Stimulated activated CD4-positive, alpha-beta T cell treated with anti-CD3 and anti-CD28 coated beads, Interleukin-15, amount 100 ng/mL, for 1 hour (primary cell): ENCODE measurements around the gene OR1S1.
"Not testable (repeated sequence)": the region's sequence is repeated elsewhere in the genome, so short reads cannot be mapped to it uniquely, and the experiment has no call there.

Experiments used
- DNase-seq, 2 donors: peaks; one replicate each; pipeline ENCODE4 v3.0.0-alpha.2; 2020; ENCODE audit warnings: low read depth in 1 of 2, low spot score in 1 of 2

The OR1S1 gene

GRCh38 chr11:58212420-58212819, at the start of gene OR1S1:
TSS of gene OR1S1 (plus strand) at chr11:58212720.
- not testable (repeated sequence) for DNase-seq

DNA sequence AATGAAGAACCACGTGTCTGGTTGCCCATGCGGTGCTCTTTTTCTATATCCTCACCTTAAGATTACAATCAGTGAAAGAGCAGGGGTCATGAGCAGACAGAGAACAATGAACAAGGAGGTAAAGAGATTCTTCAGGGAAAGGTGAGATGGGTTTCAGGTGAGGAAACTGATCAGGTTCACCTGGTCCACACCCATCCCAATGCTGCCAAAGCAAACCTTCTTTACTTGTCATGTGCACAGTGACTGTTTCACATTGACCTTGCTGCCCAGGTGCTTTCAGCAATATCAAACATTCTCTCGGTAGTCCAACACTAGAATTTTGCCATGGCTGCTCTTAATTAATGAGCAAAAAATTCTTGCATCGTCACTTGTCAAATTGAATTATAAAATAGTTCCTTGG, 48.1 kb upstream of the OR1S1 start:
- DNase-seq = no peak

DNA sequence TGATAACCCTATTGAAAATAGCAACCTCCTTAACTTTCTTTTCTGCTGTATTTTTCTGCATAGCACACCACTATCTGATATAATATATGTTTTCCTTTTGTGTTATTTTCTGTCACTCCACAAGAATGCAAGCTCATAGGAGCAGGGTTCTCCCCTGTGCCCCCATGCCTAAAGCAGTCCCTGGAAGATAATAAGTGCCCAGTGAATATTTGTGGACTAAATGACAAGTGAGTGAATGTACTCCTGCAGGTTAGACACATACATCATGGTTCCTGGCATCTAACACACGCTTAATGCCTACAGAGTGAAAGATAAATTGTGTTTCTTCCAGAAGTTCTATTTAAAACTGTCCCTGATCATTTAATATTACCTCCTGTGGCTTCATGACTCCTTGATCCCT, 47.5 kb upstream of the OR1S1 start:
- no peak for DNase-seq

- no peak for DNase-seq
Measured at GRCh38 chr11:58165504-58166106, 46.9 kb upstream of the OR1S1 start.

DNA sequence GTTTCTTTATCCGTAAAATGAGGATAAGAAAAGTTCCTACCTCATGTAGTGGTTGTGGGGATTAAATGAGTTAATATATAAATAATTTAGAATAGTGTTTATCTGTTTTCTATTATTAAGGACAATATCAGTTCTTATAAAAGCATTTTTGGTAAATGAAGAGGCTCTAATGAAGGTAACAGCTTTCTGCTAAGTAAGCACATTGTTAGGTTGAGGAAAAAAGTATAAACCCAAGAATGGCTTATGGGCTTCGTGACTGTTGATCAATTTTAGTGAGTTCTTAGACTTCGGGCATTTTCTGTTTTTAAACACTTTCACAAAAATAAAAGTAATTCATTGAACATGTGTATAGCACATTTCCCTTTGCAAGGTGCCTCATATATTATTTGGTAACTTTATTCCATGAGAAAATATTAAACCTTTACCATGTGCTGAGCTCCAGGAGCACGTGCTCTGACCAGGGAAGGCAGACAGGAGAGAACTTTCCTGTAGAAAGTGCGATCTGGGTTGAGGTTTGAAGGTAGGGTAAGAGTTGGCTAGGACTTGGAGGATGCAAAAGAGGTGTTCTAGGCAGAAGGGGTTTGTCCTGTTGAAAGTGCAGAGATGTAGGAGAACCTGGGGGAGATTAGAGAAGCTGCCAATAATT, 35.0 kb upstream of the OR1S1 start:
- DNase-seq = no peak

- no peak for DNase-seq
Measured at GRCh38 chr11:58178444-58178843, 34.1 kb upstream of the OR1S1 start.

- no peak for DNase-seq
Measured at GRCh38 chr11:58179648-58180047, 32.9 kb upstream of the OR1S1 start.

DNA sequence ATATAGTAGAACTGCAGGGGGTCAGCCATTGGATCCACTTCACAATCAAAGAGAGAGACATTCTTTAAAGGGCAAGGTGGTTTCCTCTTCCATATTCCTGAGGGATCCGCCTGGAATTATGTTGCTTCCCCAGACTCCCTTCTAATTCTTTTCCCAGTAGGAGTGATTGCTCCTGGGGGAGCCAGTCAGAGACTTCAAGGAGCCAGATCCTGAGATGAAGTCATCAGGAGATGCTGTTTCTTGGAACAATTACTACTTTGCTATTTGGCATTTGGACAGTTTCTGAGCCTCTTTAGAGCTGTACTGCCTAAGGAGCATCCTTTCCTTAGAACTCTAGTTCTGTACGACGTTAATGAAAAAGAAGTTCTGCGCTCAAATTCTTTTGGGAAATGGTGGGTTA, 25.6 kb upstream of the OR1S1 start:
- DNase-seq = no peak

GRCh38 chr11:58188770-58189169, 23.8 kb upstream of the OR1S1 start, which contains the start of gene OR9Q2:
TSS of gene OR9Q2 (plus strand) at chr11:58189070. CDS start at chr11:58190491, 1,421 bp downstream.
- no peak for DNase-seq

DNA sequence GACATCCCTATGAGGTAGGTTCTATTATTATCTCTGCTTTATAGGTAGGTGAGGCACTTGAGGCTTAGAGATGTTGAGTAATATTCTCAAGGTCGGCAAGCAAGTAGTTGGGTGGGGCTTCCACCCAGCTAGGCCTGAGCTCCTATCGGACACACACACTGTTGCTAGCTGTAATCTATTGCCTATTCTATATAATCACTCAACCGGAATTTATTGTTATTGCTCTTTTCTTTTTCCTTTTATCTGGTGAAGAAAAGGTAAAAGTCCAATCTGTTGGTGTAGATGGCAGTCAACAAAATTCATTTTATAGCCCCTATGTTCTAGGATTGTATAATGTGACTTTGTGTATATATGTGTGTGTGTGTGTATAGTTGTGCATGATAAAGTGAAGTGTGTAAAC, 20.3 kb upstream of the OR1S1 start:
- DNase-seq = no peak

DNA sequence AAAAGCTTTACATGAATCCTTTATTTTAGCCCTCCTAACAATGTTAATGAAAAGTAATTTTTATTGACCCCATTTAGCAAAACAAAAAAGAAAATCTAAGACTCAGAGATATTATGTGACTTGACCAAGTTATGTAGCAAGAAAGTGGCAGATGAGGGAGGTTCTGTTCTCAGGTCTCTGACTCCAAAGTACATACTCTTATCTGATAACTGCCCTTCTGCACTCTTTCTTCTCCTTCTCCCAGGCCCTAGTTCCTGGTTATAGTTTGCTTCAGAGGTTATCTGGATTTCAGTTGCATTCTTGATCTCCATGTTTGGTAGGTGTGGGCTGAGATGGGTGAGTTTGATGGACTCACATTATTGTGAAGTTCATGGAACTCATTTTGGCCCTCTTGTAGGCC, 19.1 kb upstream of the OR1S1 start:
- DNase-seq = no peak

GRCh38 chr11:58195939-58196338, 16.6 kb upstream of the OR1S1 start:
- DNase-seq = no peak

GRCh38 chr11:58199271-58199670, 13.2 kb upstream of the OR1S1 start:
- DNase-seq = no peak

GRCh38 chr11:58204042-58204441, 8.5 kb upstream of the OR1S1 start, which contains the start of gene OR1S2:
TSS of gene OR1S2 (minus strand) at chr11:58204142. CDS start at chr11:58204142, 0 bp downstream.
- no peak for DNase-seq

- no peak for DNase-seq
Measured at GRCh38 chr11:58216476-58216875, 4.0 kb downstream of the OR1S1 start.

DNA sequence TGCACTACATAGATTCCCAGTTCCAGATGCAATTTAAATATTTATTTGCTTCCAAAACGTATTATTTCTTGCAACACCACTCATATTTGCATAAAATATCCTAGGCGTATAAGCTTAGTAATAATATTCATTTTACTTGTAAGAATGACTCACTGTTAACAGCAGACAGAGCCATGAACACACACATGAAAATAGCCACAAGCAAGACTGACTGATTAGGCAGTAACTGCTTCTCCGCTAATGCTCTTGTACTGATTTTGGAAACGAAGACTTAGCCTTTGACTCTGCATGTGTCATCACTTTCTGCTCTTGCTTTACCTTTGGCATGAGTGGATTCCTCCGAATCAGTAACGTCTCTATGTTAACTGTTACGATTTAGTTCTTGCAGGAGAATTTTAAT, 10.2 kb downstream of the OR1S1 start:
- no peak for DNase-seq

GRCh38 chr11:58227956-58228615, 15.6 kb downstream of the OR1S1 start:
- DNase-seq = no peak

- DNase-seq = no peak
Measured at GRCh38 chr11:58243954-58244353, 31.4 kb downstream of the OR1S1 start.

DNA sequence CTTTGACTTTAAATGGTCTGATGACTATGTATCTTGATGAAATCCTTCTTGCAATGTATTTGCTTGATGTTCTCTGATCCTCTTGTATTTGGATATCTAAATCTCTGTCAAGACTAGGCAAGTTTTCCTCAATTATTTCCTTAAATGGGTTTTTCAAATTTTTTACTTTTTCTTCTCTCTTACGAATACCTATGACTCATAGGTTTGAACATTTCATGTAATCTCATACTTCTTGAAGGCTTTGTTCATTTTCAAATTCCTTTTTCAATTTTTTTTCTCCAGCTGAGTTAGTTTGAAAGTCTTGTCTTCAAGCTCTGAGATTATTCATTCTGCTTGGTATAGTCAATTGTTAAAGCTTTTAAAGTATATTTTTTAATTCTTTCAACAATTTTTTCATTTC, 42.4 kb downstream of the OR1S1 start:
- no peak for DNase-seq

GRCh38 chr11:58259983-58260382, 47.5 kb downstream of the OR1S1 start:
- DNase-seq = no peak
